NCI-H2081 treated with DMSO at 0.1 percent for 48 hours (cell line): Measurements from ENCODE around the gene SMG5.

Experiments used
- DNase-seq: peaks from one replicate; lab custom pipeline; 2025; lab: John Stamatoyannopoulos, UW

Gene SMG5

GRCh38 chr1:156279837-156280236 is 2.8 kb downstream of the SMG5 start:
- DNase-seq, result no peak

GRCh38 chr1:156276966-156277381 is 5.7 kb downstream of the SMG5 start:
- no peak for DNase-seq

GRCh38 chr1:156276532-156276931 is 6.1 kb downstream of the SMG5 start:
- no peak for DNase-seq

GRCh38 chr1:156270314-156270713 is 12.3 kb downstream of the SMG5 start:
- no peak for DNase-seq

GRCh38 chr1:156268336-156268735 is 14.3 kb downstream of the SMG5 start:
- no peak for DNase-seq

- DNase-seq, result no peak
Measured at GRCh38 chr1:156266051-156266450, 16.6 kb downstream of the SMG5 start.

- no peak for DNase-seq
Measured at GRCh38 chr1:156263288-156263655, 19.4 kb downstream of the SMG5 start.

GRCh38 chr1:156262461-156263287 is 20.0 kb downstream of the SMG5 start:
- DNase-seq, result no peak

GRCh38 chr1:156260896-156261295 is 21.7 kb downstream of the SMG5 start:
- no peak for DNase-seq

GRCh38 chr1:156259805-156260204 is 22.8 kb downstream of the SMG5 start:
- DNase-seq, result no peak

- no peak for DNase-seq
Measured at GRCh38 chr1:156258859-156259258, 23.8 kb downstream of the SMG5 start.

GRCh38 chr1:156257711-156258110 is 24.9 kb downstream of the SMG5 start:
- no peak for DNase-seq

- no peak for DNase-seq
Measured at GRCh38 chr1:156253634-156254033, 29.0 kb downstream of the SMG5 start.

- DNase-seq, result no peak
Measured at GRCh38 chr1:156251527-156251926, 31.1 kb downstream of the SMG5 start.

- DNase-seq, result no peak
Measured at GRCh38 chr1:156249593-156249992, 33.0 kb downstream of the SMG5 start.

- DNase-seq, result no peak
Measured at GRCh38 chr1:156248323-156248683, 34.3 kb downstream of the SMG5 start.

GRCh38 chr1:156247460-156248322 is 34.9 kb downstream of the SMG5 start, which contains the start of gene PAQR6:
TSS of gene PAQR6 (minus strand) at chr1:156248056. CDS start at chr1:156246731, 1,325 bp downstream.
- DNase-seq, result no peak

GRCh38 chr1:156246781-156247459 is 35.7 kb downstream of the SMG5 start:
- no peak for DNase-seq

- DNase-seq, result no peak
Measured at GRCh38 chr1:156246241-156246780, 36.3 kb downstream of the SMG5 start.

- DNase-seq, result peak; percentile 14
Measured at GRCh38 chr1:156245451-156246232, 37.0 kb downstream of the SMG5 start.

GRCh38 chr1:156244712-156245111 is 37.9 kb downstream of the SMG5 start:
- no peak for DNase-seq
